CMK (cell line): Measurements from ENCODE around the gene DTD2.

Experiments used
- DNase-seq: peaks from one replicate; pipeline ENCODE4 v3.0.0-alpha.2; 2010; ENCODE audit warnings: low read depth

The DTD2 gene

DNA sequence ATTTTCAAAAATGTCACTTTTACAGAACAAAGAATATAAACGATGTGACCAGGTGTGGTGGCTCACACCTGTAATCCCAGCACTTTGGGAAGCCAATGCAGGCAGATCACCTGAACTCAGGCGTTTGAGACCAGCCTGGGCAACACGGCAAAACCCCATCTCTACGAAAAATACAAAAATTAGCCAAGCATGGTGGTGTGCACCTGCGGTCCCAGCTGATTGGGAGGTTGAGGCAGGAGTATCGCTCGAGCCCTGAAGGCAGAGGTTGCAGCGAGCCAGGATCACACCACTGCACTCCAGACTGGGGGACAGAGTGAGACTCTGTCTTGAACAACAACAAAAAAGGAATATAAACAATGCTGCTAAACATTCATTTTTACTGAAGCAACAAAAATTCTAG, 52.2 kb downstream of the DTD2 start:
- no peak for DNase-seq

- DNase-seq: no peak
Measured at GRCh38 chr14:31403707-31404106, 53.6 kb downstream of the DTD2 start.

- DNase-seq: no peak
Measured at GRCh38 chr14:31402764-31403439, 54.4 kb downstream of the DTD2 start.

DNA sequence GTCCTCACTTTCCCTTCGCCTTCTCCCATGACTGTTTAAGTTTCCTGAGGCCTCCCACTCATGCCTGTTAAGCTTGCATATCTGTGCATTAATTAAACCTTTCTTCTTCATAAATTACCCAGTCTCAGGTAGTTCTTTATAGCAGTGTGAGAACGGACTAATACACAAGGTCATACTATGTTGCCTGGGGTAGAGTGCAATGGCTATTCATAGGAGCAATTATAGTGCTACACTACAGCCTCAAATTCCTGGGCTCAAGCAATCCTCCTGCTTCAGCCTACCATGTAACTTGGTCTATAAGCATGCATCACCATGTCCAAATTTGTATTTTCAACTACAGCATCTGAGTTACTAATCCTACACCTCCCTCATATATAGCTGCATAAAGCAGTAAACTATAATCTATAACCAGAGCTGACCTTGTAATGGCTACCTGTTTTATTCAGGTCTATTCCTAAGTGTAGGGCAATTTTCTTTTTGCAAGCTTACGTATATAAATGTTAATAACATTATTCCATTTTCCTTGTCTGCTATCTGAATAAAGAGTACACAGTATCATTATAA, 55.9 kb downstream of the DTD2 start:
- no peak for DNase-seq

DNA sequence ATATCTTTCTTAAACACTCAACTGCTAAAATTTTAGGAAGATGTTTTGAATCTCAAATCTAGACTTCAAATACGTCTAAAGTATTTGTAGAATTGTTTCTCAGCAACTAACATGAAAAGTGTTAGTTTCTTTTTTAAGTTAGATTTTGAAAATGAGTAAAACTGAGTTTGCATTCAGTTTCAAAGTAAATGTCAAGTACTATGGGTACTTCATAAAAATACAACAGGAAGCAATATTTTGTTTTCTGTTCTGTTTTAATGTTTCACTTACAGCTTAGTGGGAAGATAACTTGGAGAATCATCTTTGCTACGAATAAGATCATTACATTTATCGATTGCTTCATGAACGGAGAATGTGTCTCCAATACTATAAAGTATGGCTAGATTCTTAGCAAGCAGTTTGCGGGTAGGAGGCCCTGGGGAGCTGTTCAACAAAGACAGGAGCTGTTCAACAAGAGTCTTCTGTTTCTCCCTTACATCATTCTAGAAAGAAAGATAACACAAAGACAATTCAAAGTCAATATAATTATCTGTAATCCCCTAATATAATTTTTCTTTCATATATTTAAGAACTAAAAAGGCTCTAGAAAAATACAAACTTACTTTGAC, 57.2 kb downstream of the DTD2 start:
- no peak for DNase-seq
